IMR-90 (cell line): ENCODE measurements around the gene KRT35.

Experiments used
- BHLHE40 ChIP-seq: fragments of 150-350 bp; IDR thresholded peaks from 2 replicates; pipeline ENCODE4 v1.6.1; 2016; ENCODE audit warnings: mild to moderate bottlenecking, low read depth, low read length
- CTCF ChIP-seq: conservative IDR thresholded peaks from 2 replicates; pipeline ENCODE4 v1.5.1; 2012; ENCODE audit warnings: mild to moderate bottlenecking, low read depth, low read length, improper control_type of control experiment
- FOS ChIP-seq: fragments of 150-350 bp; IDR thresholded peaks from 2 replicates; pipeline ENCODE4 v1.6.1; 2016; ENCODE audit warnings: low read depth, low read length
- MAZ ChIP-seq: IDR thresholded peaks from 2 replicates; pipeline ENCODE4 v1.6.1; 2012; ENCODE audit warnings: low read depth, mild to moderate bottlenecking, low read length, improper control_type of control experiment, moderate library complexity, borderline replicate concordance
- NFE2L2 ChIP-seq: fragments of 150-350 bp; IDR thresholded peaks from 2 replicates; pipeline ENCODE4 v1.6.1; 2016; ENCODE audit warnings: low read depth, mild to moderate bottlenecking, low read length
- POLR2A ChIP-seq: IDR thresholded peaks from 2 replicates; pipeline ENCODE4 v1.6.1; 2012; ENCODE audit warnings: mild to moderate bottlenecking, low read depth, low read length
- RAD21 ChIP-seq: IDR thresholded peaks from 2 replicates; pipeline ENCODE4 v1.6.1; 2012; ENCODE audit warnings: low read length, improper control_type of control experiment
- RCOR1 ChIP-seq: IDR thresholded peaks from 2 replicates; pipeline ENCODE4 v1.6.1; 2012; ENCODE audit warnings: mild to moderate bottlenecking, low read length, improper control_type of control experiment; ENCODE audit not compliant: insufficient replicate concordance
- USF2 ChIP-seq: fragments of 150-350 bp; IDR thresholded peaks from 2 replicates; pipeline ENCODE4 v1.6.1; 2017; ENCODE audit warnings: mild to moderate bottlenecking, antibody characterized with exemption, low read length, low read depth

- no peak for TF ChIP-seq USF2
- TF ChIP-seq CTCF: no peak
- no peak for TF ChIP-seq MAZ
- TF ChIP-seq POLR2A: no peak
- no peak for TF ChIP-seq RAD21
- no peak for TF ChIP-seq RCOR1
- no peak for TF ChIP-seq FOS
- TF ChIP-seq NFE2L2: no peak
- no peak for TF ChIP-seq BHLHE40
Measured at GRCh38 chr17:41440531-41441033, 40.4 kb downstream of the KRT35 start, which contains the start of gene KRT38.
